ENCODE results near the gene UQCC3. TPM values are rescaled to one million over a fixed set of nuclear protein-coding genes. Genes with fewer than 3 reads are reported as not detected.
A peak's percentile ranks its signal among the peaks of the same experiment; 100 is the strongest.
"Not testable (repeated sequence)": the region's sequence is repeated elsewhere in the genome, so short reads cannot be mapped to it uniquely, and the experiment has no call there.

Gene UQCC3
- total and polyA plus RNA-seq, 2 donors: 3.4 to 13.3 TPM

DNA sequence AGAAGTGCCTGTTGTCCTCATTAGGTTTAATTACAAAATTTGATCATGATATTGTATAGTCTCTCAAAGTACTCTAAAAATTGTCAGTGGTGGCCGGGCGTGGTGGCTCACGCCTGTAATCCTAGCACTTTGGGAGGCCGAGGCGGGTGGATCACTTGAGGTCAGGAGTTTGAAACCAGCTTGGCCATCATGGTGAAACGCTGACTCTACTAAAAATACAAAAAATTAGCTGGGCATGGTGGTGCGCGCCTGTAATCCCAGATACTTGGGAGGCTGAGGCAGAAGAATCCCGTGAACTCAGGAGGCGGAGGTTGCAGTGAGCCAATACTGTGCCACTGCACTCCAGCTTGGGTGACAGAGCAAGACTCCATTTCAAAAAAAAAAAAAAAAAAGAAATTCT is 3.9 kb downstream of the UQCC3 start:
- not testable (repeated sequence) for H3K36me3 ChIP-seq (ENCODE audit: insufficient read depth); DNase-seq (ENCODE audit: extremely low spot score); H3K4me3 ChIP-seq (ENCODE audit: low read depth, low read length); H3K27ac ChIP-seq (ENCODE audit: low read depth); H3K4me1 ChIP-seq (ENCODE audit: insufficient read depth)
- WGBS: 96% methylated on average over 10 of the region's 10 CpGs

DNA sequence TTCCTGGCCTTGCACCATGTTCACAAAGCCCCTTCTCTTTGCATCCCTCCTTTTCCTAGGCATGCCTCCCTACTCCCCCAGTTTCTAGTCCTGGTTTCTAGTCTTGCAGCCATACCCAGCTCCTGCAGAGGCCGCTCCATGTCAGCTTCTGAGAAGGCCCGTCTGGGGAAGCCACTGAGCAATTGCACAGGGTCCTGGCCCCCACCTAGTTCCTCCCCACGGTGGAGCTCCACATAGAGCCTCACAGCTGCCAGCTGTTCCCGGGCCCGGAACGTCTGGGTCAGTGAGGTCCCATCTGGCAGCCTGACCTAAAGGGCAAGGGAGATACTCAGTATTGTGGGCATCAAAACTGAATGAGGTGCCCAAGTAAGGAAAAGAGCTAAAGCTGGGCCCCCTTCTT is 5.2 kb downstream of the UQCC3 start:
- DNase-seq (ENCODE audit: extremely low spot score): no peak
- H3K4me1 ChIP-seq (ENCODE audit: insufficient read depth): no peaks in the 10 kb centered on the region
- no peak overlapping the region for H3K27ac ChIP-seq (ENCODE audit: low read depth)
- no peaks in the 10 kb centered on the region for H3K36me3 ChIP-seq (ENCODE audit: insufficient read depth)
- 52% methylated on average over 6 of the region's 6 CpGs for WGBS
- no peak overlapping the region for H3K4me3 ChIP-seq (ENCODE audit: low read depth, low read length)

DNA sequence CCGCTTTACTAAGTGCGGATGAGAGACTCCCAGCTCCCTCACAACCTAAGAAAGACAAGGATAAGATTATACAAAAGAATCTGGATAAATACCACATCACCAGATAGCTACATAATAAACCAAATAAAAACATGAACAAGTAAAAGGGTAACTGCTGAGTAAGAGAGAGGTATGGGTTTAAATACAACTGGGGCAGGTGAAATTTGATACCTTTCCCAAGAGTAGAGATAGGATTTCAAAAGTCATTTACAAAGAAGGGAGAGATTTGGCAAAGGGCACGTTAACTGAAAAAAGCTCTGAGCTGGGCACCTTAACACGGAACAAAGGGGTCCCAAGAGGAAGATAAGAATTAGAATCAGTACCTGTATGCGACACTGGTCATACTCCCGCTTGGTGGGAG is 5.7 kb downstream of the UQCC3 start:
- 80% methylated on average over 6 of the region's 6 CpGs for WGBS
- DNase-seq (ENCODE audit: extremely low spot score): no peak
- Histone ChIP-seq H3K27ac (ENCODE audit: low read depth) (no peak overlapping the region), H3K36me3 (ENCODE audit: insufficient read depth) (no peaks in the 10 kb centered on the region), H3K4me3 (ENCODE audit: low read depth, low read length) (no peak overlapping the region), H3K4me1 (ENCODE audit: insufficient read depth) (no peaks in the 10 kb centered on the region)

DNA sequence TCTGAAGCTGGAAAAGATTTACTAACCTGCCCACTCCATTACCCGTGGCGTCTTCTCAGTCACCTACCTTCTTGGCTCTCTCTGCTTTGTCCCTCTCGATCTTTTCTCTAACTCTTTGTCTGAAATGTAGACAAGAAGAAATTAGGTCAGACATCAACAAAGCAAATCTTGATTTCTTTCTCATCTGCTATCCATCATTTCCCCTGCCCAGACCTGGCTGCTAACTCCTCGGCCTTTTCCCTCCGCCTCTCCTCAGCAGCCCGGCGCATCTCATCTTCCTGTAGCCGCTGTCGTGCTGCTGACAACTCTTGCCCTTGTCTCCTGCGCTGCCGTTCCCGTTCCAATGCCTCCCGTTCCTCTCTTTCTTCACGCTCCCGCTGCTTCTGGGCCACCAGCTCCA is 6.2 kb downstream of the UQCC3 start:
- 80% methylated on average over 15 of the region's 15 CpGs for whole genome bisulfite sequencing
- no peak overlapping the region for H3K4me3 ChIP-seq (ENCODE audit: low read depth, low read length)

DNA sequence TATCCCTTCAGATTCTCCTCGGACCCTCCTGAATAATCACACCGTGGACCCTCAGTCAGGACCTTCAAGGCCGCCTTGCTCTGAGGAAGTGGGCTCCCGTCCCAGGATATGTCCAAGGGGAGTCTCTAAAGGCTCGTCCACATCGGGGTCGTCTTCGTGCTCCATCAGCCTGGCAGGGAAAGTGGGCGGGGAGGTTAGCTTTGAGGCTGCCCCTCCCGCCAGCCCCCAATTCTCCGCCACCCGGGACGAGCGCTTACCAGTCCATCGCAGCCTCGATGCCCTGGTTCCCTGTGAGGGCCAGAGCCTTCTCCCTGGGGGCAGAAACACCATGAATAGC is 6.9 kb downstream of the UQCC3 start:
- H3K4me3 ChIP-seq (ENCODE audit: low read depth, low read length): peak overlapping the region; percentile 88
- H3K4me1 ChIP-seq (ENCODE audit: insufficient read depth): no peaks in the 10 kb centered on the region
- 3% methylated on average over 16 of the region's 16 CpGs for WGBS
- no peak for DNase-seq (ENCODE audit: extremely low spot score)
- H3K36me3 ChIP-seq (ENCODE audit: insufficient read depth): no peaks in the 10 kb centered on the region
- peak overlapping the region; percentile 82 for H3K27ac ChIP-seq (ENCODE audit: low read depth)

More for the DNA sequence above, 6.2 kb downstream of the UQCC3 start:
- Histone ChIP-seq H3K4me1 (ENCODE audit: insufficient read depth) (no peaks in the 10 kb centered on the region), H3K36me3 (ENCODE audit: insufficient read depth) (no peaks in the 10 kb centered on the region), H3K27ac (ENCODE audit: low read depth) (no peak overlapping the region)
- no peak for DNase-seq (ENCODE audit: extremely low spot score)

DNA sequence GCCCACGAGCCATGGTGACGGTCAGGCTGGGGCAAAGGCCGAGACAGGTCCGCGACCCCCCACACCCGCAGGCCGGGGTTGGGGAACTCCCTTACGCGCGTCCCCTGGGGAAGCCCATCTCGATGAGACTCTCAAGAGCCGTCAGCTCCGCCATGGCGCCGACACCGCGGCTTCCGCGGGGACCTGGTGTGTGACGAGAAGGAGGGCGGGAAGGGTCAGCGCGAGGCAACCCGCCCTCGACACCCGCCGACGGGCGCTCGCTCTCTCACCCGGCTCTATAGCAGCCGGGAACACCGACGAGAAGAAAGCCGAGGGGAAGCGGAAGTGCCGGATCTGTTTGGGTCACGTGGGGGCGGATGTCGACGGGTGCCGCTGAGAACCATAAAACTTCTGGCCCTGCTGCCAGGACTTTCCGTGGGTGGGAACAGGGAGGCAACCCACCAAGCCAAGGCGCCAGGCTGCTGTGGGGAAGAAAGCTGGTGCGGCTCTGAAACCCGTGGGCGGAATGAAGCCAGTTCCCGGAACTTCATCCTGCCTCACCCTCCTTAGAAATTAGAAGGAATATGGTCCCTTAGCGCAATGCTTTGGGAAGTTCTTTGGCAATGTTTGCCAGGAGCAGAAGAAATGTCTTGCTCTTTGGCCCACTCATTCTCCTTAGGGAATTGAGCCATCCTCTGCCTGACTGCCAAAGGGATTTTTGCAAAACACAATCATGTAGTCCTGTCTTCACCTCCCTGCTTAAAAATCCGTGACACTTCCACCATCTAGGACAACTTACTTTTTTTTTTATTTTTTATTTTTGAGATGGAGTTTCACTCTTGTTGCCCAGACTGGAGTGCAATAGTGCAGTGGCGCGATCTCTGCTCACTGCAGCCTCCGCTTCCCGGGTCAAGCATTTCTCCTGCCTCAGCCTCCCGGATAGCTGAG is 7.6 kb downstream of the UQCC3 start, which contains the start of gene UBXN1:
Gene UBXN1 (minus strand): TSS at position 304 of the 927 bp plus-strand sequence. CDS start 150 bp downstream, at position 154.
- Histone ChIP-seq H3K4me3 (ENCODE audit: low read depth, low read length) (peak within 1 kb of the TSS; percentile 88), H3K4me1 (ENCODE audit: insufficient read depth) (no peaks in the 10 kb centered on the region), H3K27ac (ENCODE audit: low read depth) (peak within 1 kb of the TSS; percentile 82), H3K36me3 (ENCODE audit: insufficient read depth) (no peaks in the 10 kb centered on the region)
- peak; percentile 78 for DNase-seq (ENCODE audit: extremely low spot score)
- 5% methylated on average over 55 of the region's 55 CpGs for WGBS

DNA sequence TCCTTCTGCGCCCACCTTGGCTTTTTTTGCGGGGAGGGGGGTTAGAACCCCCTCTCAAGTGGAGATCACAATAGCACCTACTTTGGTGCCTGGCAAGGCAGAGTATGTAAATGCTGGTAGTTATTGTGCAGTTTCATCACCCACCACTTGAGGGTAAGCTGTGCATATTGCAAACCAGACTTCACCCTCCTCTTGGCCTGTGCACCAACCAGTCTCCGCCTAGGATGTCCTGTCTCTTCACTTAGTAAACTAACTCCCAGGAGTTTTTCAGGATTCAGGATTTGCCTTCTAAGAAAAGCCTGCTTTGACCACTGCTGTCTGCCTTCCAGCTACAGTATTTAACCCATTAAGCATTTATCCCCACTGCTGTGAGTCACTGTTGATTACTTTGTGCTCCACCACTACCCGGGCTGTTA is 9.4 kb downstream of the UQCC3 start:
- 47% methylated on average over 4 of the region's 4 CpGs for WGBS
- no peaks in the 10 kb centered on the region for H3K36me3 ChIP-seq (ENCODE audit: insufficient read depth)
- H3K4me1 ChIP-seq (ENCODE audit: insufficient read depth): no peaks in the 10 kb centered on the region
- DNase-seq (ENCODE audit: extremely low spot score): no peak
- no peak overlapping the region for H3K27ac ChIP-seq (ENCODE audit: low read depth)
- no peak overlapping the region for H3K4me3 ChIP-seq (ENCODE audit: low read depth, low read length)

DNA sequence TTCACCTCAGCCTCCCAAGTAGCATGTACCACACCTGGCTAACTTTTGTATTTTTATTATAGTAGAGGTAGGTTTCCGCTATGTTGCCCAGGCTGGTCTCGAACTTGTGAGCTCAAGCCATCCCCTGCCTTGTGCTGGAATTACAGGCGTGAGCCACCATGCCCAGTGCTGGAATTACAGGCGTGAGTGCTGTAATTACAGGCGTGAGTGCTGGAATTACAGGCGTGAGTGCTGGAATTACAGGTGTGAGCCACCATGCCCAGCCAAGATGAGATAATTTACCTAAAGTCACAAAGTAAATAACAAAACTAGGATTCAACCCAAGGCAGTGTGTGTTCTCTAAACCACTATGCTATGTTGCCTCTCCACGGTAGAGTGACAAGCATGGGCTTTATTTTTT is 11.0 kb downstream of the UQCC3 start:
- no peak overlapping the region for H3K27ac ChIP-seq (ENCODE audit: low read depth)
- no peaks in the 10 kb centered on the region for H3K36me3 ChIP-seq (ENCODE audit: insufficient read depth)
- WGBS: 88% methylated on average over 7 of the region's 7 CpGs
- no peaks in the 10 kb centered on the region for H3K4me1 ChIP-seq (ENCODE audit: insufficient read depth)
- no peak for DNase-seq (ENCODE audit: extremely low spot score)
- no peak overlapping the region for H3K4me3 ChIP-seq (ENCODE audit: low read depth, low read length)

DNA sequence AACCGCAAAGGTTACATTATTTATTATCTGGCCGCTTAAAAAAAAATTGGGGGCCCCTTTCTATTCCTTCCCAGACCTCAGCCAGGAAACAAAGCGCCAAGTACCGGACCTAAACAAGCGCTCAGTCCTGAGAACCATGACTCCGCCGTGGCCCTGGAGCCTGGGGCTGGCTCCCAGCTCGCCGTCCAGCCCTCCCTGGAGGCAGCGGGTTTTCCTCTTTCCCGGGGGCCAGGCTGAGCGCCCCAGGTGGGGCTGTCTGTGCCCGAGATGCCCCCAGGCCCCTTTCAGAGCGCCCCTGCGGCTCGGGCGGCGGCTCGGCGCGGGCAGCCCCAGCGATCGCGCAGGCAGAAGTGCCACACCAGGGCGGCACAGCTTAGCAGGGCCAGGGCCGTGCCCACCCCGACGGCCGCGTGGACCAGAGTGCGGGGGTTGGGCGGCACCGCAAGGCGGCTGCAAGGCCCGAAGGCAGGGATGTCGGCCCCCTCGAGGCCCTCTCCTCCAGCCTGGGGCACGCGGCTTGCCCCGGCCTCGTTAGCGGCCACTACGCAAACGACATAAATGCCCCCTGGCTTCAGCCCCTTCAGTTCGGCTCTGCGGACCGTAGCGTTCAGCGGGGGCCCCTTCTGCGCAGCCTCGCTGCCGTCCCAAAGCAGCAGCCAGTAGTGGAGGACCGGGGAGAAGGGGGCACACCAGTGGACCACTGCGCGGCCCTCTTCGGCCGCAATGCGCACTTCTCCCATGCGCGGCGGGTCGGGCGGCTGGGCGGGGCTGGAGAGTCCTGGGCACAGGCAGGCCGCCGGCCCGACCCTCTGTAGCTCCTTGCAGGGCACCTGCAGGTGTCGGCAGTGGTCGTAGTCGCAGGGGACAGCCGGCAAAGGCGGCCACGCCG is 16.3 kb downstream of the UQCC3 start:
- H3K4me3 ChIP-seq (ENCODE audit: low read depth, low read length): peak overlapping the region; percentile 38
- no peak for DNase-seq (ENCODE audit: extremely low spot score)
- WGBS: 38% methylated on average over 74 of the region's 74 CpGs
- H3K27ac ChIP-seq (ENCODE audit: low read depth): no peak overlapping the region
- H3K4me1 ChIP-seq (ENCODE audit: insufficient read depth): no peaks in the 10 kb centered on the region
- H3K36me3 ChIP-seq (ENCODE audit: insufficient read depth): peaks cover 7% of the 10 kb centered on the region

DNA sequence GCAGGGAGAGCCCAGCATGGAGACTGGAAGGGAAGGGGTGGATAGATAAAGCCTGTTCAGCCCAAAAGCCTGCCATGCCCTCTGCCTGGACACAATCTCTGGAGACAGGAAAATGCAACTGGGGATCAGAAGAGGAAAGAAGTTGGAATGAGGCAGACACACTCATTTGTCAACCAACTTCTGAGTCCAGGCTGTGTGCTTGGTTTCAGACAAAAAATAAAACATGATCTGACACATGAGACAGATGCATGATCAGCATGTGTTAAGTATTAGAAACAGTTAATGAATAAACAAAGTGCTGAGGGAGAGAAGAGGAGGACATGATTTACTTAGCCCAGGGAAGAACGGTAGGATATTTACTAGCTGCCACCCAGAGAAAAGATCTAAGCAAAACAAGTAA is 17.0 kb downstream of the UQCC3 start:
- Histone ChIP-seq H3K4me3 (ENCODE audit: low read depth, low read length) (peak overlapping the region; percentile 13), H3K4me1 (ENCODE audit: insufficient read depth) (no peaks in the 10 kb centered on the region), H3K36me3 (ENCODE audit: insufficient read depth) (peaks cover 7% of the 10 kb centered on the region), H3K27ac (ENCODE audit: low read depth) (no peak overlapping the region)
- no peak for DNase-seq (ENCODE audit: extremely low spot score)
- WGBS: 37% methylated on average over 1 of the region's 1 CpG

DNA sequence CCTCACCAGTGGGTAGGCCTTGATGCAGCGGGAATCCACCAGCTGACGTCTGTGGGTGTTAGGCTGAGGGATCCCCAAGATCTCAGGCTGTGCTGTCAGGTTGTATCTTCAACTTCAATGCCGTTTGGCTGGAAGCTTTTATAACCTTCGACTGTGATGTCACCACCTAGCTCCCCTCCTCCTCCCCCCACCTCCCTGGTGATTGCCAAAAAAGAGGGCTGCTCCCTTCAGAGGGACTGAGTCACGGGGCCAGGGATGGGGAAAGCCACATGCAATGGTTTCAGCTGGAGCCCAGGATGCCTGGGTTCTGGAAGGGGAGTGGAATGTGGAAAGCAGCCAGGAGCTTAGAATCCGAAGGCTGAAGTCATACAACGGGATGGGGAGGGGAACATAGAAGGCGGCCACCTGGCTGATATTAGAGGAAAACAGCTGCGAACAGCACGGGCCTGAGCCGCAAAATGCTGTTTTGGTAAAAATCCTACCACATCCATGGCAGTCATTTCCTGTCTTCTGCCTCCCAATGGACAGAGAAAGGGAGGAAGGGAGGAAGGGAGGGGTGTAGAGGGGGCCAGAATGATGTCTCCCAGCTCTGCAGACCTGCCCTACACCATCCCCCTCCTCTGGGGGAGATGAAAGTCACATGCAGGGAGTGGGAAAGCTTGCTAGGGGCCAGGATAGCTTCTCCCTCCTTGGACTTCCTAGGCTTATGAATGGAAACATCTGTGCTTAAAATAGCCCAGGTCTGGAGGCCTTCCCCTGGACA is 18.1 kb downstream of the UQCC3 start, which contains the start of gene LRRN4CL:
Gene LRRN4CL (minus strand): TSS at position 110 of the 763 bp plus-strand sequence. CDS start 1,022 bp downstream, outside the sequence.
- DNase-seq (ENCODE audit: extremely low spot score): no peak
- WGBS: 24% methylated on average over 11 of the region's 11 CpGs
- peak within 1 kb of the TSS; percentile 28 for H3K27ac ChIP-seq (ENCODE audit: low read depth)
- H3K4me3 ChIP-seq (ENCODE audit: low read depth, low read length): peak within 1 kb of the TSS; percentile 13
- H3K36me3 ChIP-seq (ENCODE audit: insufficient read depth): peaks cover 7% of the 10 kb centered on the region
- H3K4me1 ChIP-seq (ENCODE audit: insufficient read depth): no peaks in the 10 kb centered on the region

DNA sequence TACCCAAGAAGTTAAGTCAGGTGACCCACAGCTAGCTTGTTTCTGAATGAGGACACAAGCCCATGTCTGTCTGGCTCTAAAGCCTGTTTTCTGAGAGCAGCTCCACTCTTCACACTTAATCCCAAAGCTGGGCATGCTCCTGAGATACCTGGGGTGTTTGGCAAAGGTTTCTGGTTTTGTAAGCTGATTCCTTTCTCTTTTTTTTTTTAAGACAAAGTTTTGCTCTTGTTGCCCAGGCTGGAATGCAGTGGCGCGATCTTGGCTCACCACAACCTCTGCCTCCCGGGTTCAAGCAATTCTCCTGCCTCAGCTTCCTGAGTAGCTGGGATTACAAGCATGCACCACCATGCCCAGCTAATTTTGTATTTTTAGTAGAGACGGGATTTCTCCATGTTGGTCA is 22.2 kb downstream of the UQCC3 start:
- H3K36me3 ChIP-seq (ENCODE audit: insufficient read depth); H3K4me1 ChIP-seq (ENCODE audit: insufficient read depth); DNase-seq (ENCODE audit: extremely low spot score); H3K27ac ChIP-seq (ENCODE audit: low read depth); H3K4me3 ChIP-seq (ENCODE audit: low read depth, low read length): not testable (repeated sequence)
- 74% methylated on average over 4 of the region's 4 CpGs for WGBS

Measured in urinary bladder (tissue), 4 donors.